Left kidney (tissue), 2 donors: ENCODE data around the gene NKIRAS1. TPM values are rescaled to one million over a fixed set of nuclear protein-coding genes. Genes with fewer than 3 reads are reported as not detected.
"Not testable (repeated sequence)": the region's sequence is repeated elsewhere in the genome, so short reads cannot be mapped to it uniquely, and the experiment has no call there.

Source experiments
- DNase-seq: peaks from one replicate; pipeline ENCODE4 v3.0.0-alpha.2; 2013
- polyA plus RNA-seq: library from polyadenylated mRNA; unstranded; fragments of 120-200 nt; gene quantifications from one replicate; pipeline ENCODE4 v1.2.1, GENCODE V29; 2013; ENCODE audit not compliant: insufficient read length

Gene NKIRAS1
- polyA plus RNA-seq, 1 donor: 17.1 TPM

- no peak for DNase-seq
Observed at GRCh38 chr3:23941440-23941839, 24.6 kb upstream of the NKIRAS1 start.

- DNase-seq: no peak
Observed at GRCh38 chr3:23940775-23941174, 24.0 kb upstream of the NKIRAS1 start.

- DNase-seq: no peak
Observed at GRCh38 chr3:23938688-23939087, 21.9 kb upstream of the NKIRAS1 start.

GRCh38 chr3:23937296-23937695 is 20.5 kb upstream of the NKIRAS1 start:
- DNase-seq: no peak

- DNase-seq: no peak
Observed at GRCh38 chr3:23934253-23934652, 17.5 kb upstream of the NKIRAS1 start.

GRCh38 chr3:23932571-23932970 is 15.8 kb upstream of the NKIRAS1 start:
- DNase-seq: no peak

GRCh38 chr3:23931597-23931996 is 14.8 kb upstream of the NKIRAS1 start:
- no peak for DNase-seq

- DNase-seq: no peak
Observed at GRCh38 chr3:23928524-23928923, 11.7 kb upstream of the NKIRAS1 start.

- DNase-seq: no peak
Observed at GRCh38 chr3:23926736-23927135, 9.9 kb upstream of the NKIRAS1 start.

GRCh38 chr3:23926246-23926645 is 9.5 kb upstream of the NKIRAS1 start:
- DNase-seq: no peak

- peak; percentile 68 for DNase-seq
Observed at GRCh38 chr3:23923786-23924185, 7.0 kb upstream of the NKIRAS1 start.

GRCh38 chr3:23921052-23921511 is 4.3 kb upstream of the NKIRAS1 start:
- DNase-seq: no peak

GRCh38 chr3:23920151-23920655 is 3.4 kb upstream of the NKIRAS1 start:
- DNase-seq: no peak

- DNase-seq: no peak
Observed at GRCh38 chr3:23919628-23920027, 2.8 kb upstream of the NKIRAS1 start.

GRCh38 chr3:23918331-23918730 is 1.5 kb upstream of the NKIRAS1 start:
- DNase-seq: not testable (repeated sequence)

GRCh38 chr3:23917679-23918303 is 1.0 kb upstream of the NKIRAS1 start:
- peak; percentile 54 for DNase-seq

- no peak for DNase-seq
Observed at GRCh38 chr3:23916152-23916885, 471 bp downstream of the NKIRAS1 start.

- no peak for DNase-seq
Observed at GRCh38 chr3:23915537-23916108, 1.2 kb downstream of the NKIRAS1 start.

GRCh38 chr3:23913873-23914743 is 2.7 kb downstream of the NKIRAS1 start:
- no peak for DNase-seq

- DNase-seq: no peak
Observed at GRCh38 chr3:23913182-23913581, 3.6 kb downstream of the NKIRAS1 start.

GRCh38 chr3:23912335-23912734 is 4.5 kb downstream of the NKIRAS1 start:
- DNase-seq: not testable (repeated sequence)

GRCh38 chr3:23911397-23911796 is 5.4 kb downstream of the NKIRAS1 start:
- DNase-seq: no peak
